Esophagus squamous epithelium (tissue), 4 donors: ENCODE results near the gene ZMAT5.

Source experiments
- POLR2A ChIP-seq, 4 donors: fragments of 450-650 bp; IDR thresholded peaks; one replicate each; pipeline ENCODE4 v1.6.1; 2017; ENCODE audit warnings: antibody characterized with exemption in 4 of 4, mild to moderate bottlenecking in 4 of 4, moderate library complexity in 3 of 4
- TF ChIP-seq, protein P1 (sequence below), 6 experiments: fragments of 450-650 bp in 4 of 6; fragments of 200-600 bp in 2 of 6; sonication (generic) in 2 of 6; IDR thresholded peaks; one replicate each; pipeline ENCODE4 v1.5.1; 2016 to 2019; ENCODE audit warnings: antibody characterized with exemption in 6 of 6, mild to moderate bottlenecking in 4 of 6, moderate library complexity in 4 of 6

GRCh38 chr22:29693161-29693560, 73.6 kb downstream of the ZMAT5 start:
- TF ChIP-seq, protein P1, sequence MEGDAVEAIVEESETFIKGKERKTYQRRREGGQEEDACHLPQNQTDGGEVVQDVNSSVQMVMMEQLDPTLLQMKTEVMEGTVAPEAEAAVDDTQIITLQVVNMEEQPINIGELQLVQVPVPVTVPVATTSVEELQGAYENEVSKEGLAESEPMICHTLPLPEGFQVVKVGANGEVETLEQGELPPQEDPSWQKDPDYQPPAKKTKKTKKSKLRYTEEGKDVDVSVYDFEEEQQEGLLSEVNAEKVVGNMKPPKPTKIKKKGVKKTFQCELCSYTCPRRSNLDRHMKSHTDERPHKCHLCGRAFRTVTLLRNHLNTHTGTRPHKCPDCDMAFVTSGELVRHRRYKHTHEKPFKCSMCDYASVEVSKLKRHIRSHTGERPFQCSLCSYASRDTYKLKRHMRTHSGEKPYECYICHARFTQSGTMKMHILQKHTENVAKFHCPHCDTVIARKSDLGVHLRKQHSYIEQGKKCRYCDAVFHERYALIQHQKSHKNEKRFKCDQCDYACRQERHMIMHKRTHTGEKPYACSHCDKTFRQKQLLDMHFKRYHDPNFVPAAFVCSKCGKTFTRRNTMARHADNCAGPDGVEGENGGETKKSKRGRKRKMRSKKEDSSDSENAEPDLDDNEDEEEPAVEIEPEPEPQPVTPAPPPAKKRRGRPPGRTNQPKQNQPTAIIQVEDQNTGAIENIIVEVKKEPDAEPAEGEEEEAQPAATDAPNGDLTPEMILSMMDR (IDR thresholded peaks at IDR 0.05) = no peak
- no peak for TF ChIP-seq POLR2A (IDR thresholded peaks at IDR 0.05)
